ENCODE data around the gene RFX8.
"Not testable (repeated sequence)": the region's sequence is repeated elsewhere in the genome, so short reads cannot be mapped to it uniquely, and the experiment has no call there.

RFX8 gene

GRCh38 chr2:101485856-101486255 is 10.9 kb upstream of the RFX8 start:
- DNase-seq, result no peak

DNA sequence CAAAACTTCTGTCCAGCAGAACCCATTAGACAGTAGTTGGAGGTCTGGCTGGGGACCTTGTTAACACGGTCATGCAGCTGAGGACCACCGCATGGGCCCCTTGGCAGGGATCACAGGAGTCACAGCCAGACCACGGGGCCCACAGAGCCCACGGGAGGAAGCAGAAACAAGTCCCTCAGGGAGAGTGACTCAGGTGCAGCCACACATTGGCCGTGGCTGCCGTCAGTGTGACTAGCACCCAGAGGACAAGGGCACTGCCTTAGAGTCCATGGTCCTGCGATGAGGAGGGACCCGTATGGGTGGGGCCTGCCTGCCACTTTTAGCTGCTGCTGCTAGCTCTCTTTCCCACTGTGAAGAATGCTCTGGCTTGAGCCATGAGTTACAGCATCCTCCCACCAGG is 5.9 kb upstream of the RFX8 start:
- no peak for DNase-seq

DNA sequence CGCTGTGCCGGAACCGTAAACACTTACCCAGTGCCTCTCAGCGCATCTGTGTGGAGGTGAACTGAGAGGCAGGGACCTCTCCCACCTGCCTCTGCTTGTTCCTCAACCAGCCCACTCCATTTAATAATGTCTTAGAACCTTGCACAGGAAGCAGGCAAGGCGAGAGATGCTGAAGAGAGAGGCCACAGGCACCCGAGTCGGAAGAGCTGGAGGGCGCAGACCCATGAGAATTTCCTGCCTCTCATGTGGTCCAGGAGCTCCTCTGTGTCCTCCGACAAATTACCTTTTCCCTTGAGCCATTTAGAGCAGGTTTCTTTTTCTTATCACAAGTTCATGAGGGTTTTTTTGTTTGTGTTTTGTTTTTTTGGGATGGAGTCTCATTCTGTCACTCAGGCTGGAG is 4.9 kb upstream of the RFX8 start:
- no peak for DNase-seq

DNA sequence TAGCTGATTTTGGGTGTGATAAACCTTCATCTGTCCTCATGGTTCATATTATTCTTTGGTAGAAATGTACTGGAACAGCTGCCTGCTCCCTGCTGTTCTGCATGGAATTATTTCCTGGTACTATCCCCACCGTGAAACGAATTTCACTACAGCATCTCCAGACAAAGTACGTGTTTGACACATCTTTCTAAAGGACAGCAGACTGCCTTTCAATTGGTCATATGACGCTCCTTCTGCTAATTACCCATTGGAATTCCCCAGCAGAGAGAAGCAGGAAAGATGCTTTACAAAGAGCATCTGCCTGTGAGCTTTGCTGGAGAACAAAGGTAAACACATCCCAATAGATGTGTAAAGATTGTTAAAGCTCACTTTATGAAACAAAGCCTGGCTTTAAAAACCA is 4.4 kb upstream of the RFX8 start:
- no peak for DNase-seq

GRCh38 chr2:101478181-101479001 is 3.5 kb upstream of the RFX8 start:
- no peak for DNase-seq

DNA sequence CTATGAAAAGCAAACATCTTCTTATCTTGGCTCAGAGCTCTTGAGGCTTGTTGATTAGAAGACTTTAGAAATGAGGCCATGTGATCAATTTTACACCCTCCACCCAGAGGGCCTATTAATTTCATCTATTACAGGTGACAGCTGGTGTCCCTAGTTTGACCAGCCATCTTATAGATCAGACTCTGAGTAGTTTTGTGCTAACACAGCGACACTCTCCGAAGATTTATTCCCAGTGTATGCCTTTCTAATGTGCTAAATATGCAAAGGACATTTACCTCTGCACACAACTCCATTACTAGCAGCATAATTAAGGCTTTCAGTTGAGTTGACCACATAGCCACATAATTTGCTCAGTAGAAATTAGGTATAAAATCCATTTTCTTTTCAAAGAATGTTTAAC is 2.6 kb upstream of the RFX8 start:
- no peak for DNase-seq

- DNase-seq, result no peak
These were observed 1.8 kb upstream of the RFX8 start for GRCh38 chr2:101476605-101477208.

- DNase-seq, result peak in 1 of 2 donors; percentile 32
These were observed 806 bp downstream of the RFX8 start for GRCh38 chr2:101473911-101474701.

- DNase-seq, result no peak
These were observed 1.4 kb downstream of the RFX8 start for GRCh38 chr2:101473591-101473910.

DNA sequence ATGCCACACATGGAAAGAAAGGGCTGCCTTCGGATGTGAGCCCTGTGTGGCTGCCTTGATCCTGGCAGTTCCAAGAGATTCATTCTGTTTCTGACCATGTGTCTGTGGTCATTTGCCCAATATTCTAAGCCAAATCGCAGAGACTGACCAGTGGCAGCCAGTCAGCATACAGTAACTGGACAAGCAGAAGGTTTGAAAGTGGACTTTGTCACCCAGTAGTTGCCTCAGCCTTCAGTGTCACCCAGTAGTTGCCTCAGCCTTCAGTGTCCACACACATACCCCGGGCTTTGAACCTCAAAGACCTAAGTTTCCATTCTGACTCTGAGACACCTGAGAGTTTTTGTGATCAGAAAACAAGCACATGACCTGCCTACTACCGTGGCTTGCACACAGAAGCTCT is 5.0 kb downstream of the RFX8 start:
- DNase-seq, result no peak

DNA sequence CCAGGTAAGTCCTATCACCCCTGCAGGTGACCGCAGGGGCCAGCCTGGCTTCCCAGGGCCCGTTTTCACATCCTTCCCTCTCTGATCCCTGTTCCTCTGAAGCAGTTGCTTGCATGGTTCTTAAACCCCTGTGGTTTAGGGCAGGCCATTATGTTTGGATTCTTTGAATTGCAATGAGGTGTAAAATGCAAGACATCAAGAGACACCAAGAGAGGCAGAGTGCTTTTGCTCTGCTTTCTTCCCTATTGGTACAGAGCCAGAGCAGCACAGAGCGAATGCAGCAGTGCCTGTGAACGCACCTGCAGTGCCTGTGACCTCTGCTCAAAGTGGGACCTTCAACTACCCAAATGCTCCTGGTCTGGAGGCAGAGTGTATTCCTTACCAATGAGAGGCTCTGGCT is 7.6 kb downstream of the RFX8 start:
- no peak for DNase-seq

DNA sequence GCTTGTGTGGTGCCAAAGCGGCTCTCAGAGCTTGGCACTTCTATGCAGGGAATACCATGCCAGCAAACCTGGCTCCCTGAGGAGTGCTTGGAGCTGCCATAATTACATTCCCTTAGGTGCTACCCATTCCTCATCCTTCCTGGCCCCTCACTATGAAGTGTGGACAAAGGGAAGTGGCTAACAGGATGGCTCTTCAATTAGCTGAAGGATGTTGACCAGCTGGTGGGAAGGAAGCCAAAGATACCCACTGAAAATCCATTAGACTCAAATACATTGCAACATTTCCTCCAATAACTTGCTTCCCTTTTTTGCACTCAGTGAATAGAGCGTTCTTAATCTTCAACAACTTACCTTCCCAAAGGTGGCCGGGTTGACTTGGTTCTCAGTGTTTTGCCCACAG is 8.5 kb downstream of the RFX8 start:
- no peak for DNase-seq

- DNase-seq, result no peak
These were observed 10.1 kb downstream of the RFX8 start for GRCh38 chr2:101464841-101465240.

DNA sequence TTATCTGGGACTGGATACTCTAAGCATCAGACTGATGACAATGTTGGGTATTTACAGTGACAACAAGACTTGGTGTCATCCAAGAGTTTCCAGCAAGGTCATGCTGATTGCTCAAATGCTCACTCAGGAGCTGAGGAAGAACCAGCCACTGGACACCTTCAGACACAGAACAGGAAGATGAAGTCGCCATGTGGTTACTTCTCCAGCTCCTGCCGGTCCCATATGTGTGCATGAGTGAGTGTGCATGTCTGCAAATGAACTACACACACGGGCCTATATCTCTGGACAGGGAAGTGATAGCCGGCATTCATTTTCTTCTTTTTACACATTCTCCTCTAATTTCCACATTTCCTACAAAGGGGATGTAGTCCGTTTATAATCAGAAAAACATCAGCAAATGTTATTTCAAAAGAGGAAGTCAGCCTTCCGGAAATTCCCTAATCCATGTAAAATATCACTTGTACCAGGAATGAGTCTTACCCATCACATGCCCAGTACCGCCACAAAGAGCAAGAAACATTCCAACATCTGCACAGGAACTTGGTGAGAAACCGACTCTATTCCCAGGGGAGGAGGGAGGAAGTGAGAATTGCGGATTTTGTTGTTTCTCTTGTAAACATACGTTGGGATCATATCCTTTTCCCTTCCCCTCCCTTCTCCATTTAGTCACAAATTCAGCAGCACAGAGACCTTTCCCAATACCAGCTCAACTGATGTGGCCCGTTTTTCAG is 10.8 kb downstream of the RFX8 start:
- DNase-seq, result no peak

DNA sequence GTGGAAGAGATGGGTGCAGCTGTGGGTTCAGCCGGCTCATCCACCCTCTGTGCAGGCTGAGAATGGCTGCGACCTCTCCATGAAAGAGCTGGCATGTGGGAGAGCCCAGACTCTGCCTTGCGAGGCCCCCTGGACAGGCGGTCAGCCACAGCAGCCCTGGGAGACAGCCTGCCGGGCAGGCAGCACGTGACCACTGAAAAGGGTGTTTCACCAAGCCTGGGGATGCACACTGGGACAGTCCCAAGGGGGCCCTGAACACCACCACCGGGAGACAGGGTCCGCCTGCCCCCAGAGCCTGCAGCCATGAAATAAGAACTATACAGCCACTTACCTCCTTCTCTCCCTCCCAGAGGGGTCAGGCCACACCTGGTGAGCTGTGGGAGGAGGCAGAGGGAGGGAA is 11.5 kb downstream of the RFX8 start:
- no peak for DNase-seq

GRCh38 chr2:101461381-101461780 is 13.5 kb downstream of the RFX8 start:
- no peak for DNase-seq

DNA sequence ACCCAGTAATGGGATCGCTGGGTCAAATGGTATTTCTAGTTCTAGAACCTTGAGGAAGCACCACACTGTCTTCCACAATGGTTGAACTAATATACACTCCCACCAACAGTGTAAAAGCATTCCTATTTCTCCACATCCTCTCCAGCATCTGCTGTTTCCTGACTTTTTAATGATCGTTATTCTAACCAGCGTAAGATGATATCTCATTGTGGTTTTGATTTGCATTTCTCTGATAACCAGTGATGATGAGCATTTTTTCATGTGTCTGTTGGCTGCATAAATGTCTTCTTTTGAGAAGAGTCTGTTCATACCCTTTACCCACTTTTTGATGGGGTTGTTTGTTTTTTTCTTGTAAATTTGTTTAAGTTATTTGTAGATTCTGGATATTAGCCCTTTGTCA is 20.5 kb downstream of the RFX8 start:
- DNase-seq, result not testable (repeated sequence)

DNA sequence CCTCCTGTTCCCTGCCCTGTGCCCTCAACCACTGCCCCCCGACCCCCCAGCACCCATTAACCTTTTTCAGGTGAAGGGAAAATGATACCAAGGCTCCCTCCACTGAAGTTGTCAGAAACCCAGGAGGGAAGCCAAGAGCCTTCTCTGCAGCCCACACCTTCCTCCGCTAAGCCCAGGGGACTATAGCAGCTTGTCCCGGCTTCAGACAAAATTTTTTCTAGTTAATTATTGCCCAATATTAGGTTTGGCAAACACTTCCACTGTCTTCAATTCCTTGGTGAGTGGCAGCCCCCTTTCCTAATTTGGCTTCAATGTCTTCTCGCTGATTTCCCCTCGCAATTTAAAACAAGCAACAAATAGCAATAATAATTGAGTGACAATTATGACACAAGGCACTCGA is 23.9 kb downstream of the RFX8 start:
- DNase-seq, result no peak

- no peak for DNase-seq
These were observed 28.0 kb downstream of the RFX8 start for GRCh38 chr2:101446869-101447268.

- DNase-seq, result no peak
These were observed 32.2 kb downstream of the RFX8 start for GRCh38 chr2:101442667-101443061.

GRCh38 chr2:101442042-101442666 is 32.8 kb downstream of the RFX8 start:
- no peak for DNase-seq

DNA sequence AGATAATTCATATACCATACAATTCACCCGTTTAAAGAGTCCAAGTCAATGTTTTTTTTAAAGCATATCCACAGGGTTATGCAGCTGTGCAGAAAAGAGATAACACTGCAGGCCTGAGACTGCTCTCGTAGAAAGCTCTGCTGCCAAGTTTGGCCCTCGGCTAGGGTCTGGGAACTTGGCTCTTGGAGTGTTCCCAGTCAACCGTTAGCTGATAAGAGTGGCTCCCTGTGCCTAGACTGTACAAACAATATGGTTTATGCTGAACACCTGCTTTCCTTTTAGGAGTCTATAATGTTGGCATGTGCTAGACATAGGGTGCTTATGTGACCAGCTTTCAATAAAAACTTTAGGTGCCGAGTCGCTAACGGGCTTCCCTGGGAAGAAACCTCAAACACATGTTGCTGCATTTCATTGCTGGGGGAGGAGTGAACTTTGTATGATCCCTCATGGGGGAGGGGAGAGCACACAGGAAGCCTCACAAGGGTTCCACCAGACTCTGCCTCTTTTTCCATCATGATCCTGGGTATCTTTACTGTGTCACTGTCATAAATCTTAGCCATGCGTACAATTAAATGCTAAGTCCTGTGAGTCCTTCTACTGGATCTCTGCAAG is 34.7 kb downstream of the RFX8 start:
- DNase-seq, result no peak
